HepG2 (cell line): ENCODE results near the gene OST4. TPM values are rescaled to one million over a fixed set of nuclear protein-coding genes. Genes with fewer than 3 reads are reported as not detected.

Source experiments
- ATAD3A ChIP-seq: sonication (generic); formaldehyde crosslinking; IDR thresholded peaks from 2 replicates; pipeline ENCODE4 v1.4.0; 2020; ENCODE audit warnings: missing genetic modification reagents
- GLI4 ChIP-seq: sonication (generic); formaldehyde crosslinking; IDR thresholded peaks from 2 replicates; pipeline ENCODE4 v1.5.1; 2020; ENCODE audit warnings: missing genetic modification reagents, mild to moderate bottlenecking, moderate library complexity, borderline replicate concordance
- IRF9 ChIP-seq: sonication (generic); formaldehyde crosslinking; IDR thresholded peaks from 2 replicates; pipeline ENCODE4 v1.8.0; 2022; ENCODE audit warnings: missing genetic modification reagents, mild to moderate bottlenecking, borderline replicate concordance
- KLF11 ChIP-seq: IDR thresholded peaks from 2 replicates; pipeline ENCODE4 v1.6.1; 2016; ENCODE audit warnings: missing compliant biosample characterization
- MIER3 ChIP-seq: IDR thresholded peaks from 2 replicates; pipeline ENCODE4 v1.6.1; 2016; ENCODE audit warnings: missing compliant biosample characterization, borderline replicate concordance
- PBX3 ChIP-seq: sonication (generic); formaldehyde crosslinking; IDR thresholded peaks from 2 replicates; pipeline ENCODE4 v1.8.1; 2023; ENCODE audit warnings: missing genetic modification reagents, inconsistent platforms, borderline replicate concordance
- PCBP1 ChIP-seq: fragments of 200-400 bp; formaldehyde crosslinking; IDR thresholded peaks from 2 replicates; pipeline ENCODE4 v1.6.1; 2017; ENCODE audit warnings: mild to moderate bottlenecking, low read depth, low read length, borderline replicate concordance
- PPARG ChIP-seq: conservative IDR thresholded peaks from 2 replicates; pipeline ENCODE4 v1.6.1; 2016; ENCODE audit warnings: missing biosample characterization, missing genetic modification reagents
- PTBP1 ChIP-seq: fragments of 200-400 bp; formaldehyde crosslinking; IDR thresholded peaks from 2 replicates; pipeline ENCODE4 v1.6.1; 2018; ENCODE audit warnings: low read length, low read depth; ENCODE audit not compliant: poor library complexity, severe bottlenecking
- RFX1 ChIP-seq: fragments of 450-650 bp; IDR thresholded peaks from 2 replicates; pipeline ENCODE4 v1.6.1; 2017
- SALL1 ChIP-seq: sonication (generic); formaldehyde crosslinking; IDR thresholded peaks from 2 replicates; pipeline ENCODE4 v1.8.0; 2022; ENCODE audit warnings: mild to moderate bottlenecking, missing genetic modification reagents
- SMARCE1 ChIP-seq: fragments of 450-650 bp; IDR thresholded peaks from 2 replicates; pipeline ENCODE4 v1.6.1; 2017; ENCODE audit warnings: borderline replicate concordance
- ZBTB1 ChIP-seq: sonication (generic); formaldehyde crosslinking; IDR thresholded peaks from 2 replicates; pipeline ENCODE4 v1.4.0; 2020; ENCODE audit warnings: missing genetic modification reagents, borderline replicate concordance
- ZBTB39 ChIP-seq: sonication (generic); formaldehyde crosslinking; IDR thresholded peaks from 2 replicates; pipeline ENCODE4 v1.5.0; 2020; ENCODE audit warnings: missing genetic modification reagents
- ZBTB44 ChIP-seq: sonication (generic); formaldehyde crosslinking; IDR thresholded peaks from 2 replicates; pipeline ENCODE4 v1.4.0; 2020; ENCODE audit warnings: missing genetic modification reagents
- ZNF773 ChIP-seq: sonication (generic); formaldehyde crosslinking; IDR thresholded peaks from 2 replicates; pipeline ENCODE4 v1.4.0; 2020; ENCODE audit warnings: missing genetic modification reagents, borderline replicate concordance
- polyA plus RNA-seq, 8 experiments: library from polyadenylated mRNA; depleted of rRNA in 3 of 8; stranded (reverse) in 7 of 8; unstranded in 1 of 8; fragments of >200 nt; fragmentation: Illumina TruSeq in 4 of 8; extraction: Trizol in 4 of 8; gene quantifications; 2 replicates each; pipeline versions ENCODE4 v1.2.1 to v1.2.3, GENCODE V29; 2011 to 2016; ENCODE audit warnings: low read depth in 4 of 8, missing spikeins in 1 of 8, mixed read lengths in 1 of 8; ENCODE audit not compliant: insufficient read depth in 1 of 8
- total RNA-seq, 5 experiments: library from RNA; depleted of rRNA; stranded (reverse); fragments of >200 nt; fragmentation: Illumina TruSeq; extraction: Trizol; gene quantifications; 2 replicates each; pipeline ENCODE4 v1.2.3, GENCODE V29; 2016; ENCODE audit warnings: low read depth in 1 of 5
- TF ChIP-seq, protein P1 (sequence below): sonication (generic); formaldehyde crosslinking; IDR thresholded peaks from 2 replicates; pipeline ENCODE4 v1.4.0; 2020; ENCODE audit warnings: missing genetic modification reagents, borderline replicate concordance
- TF ChIP-seq, protein P2 (sequence below): sonication (generic); formaldehyde crosslinking; IDR thresholded peaks from 2 replicates; pipeline ENCODE4 v1.5.0; 2020; ENCODE audit warnings: missing genetic modification reagents
- TF ChIP-seq, protein P3 (sequence below): IDR thresholded peaks from 2 replicates; pipeline ENCODE4 v1.6.1; 2012; ENCODE audit warnings: inconsistent platforms

The OST4 gene
- total and polyA plus RNA-seq, 2 of the 13 experiments (the other 11 are each of a cell fraction or from before 2014, with no cell fraction given) = 498 to 584 TPM

GRCh38 chr2:27071990-27072830 is 756 bp upstream of the OST4 start (continued):
- no peak for TF ChIP-seq ZBTB39 (CRISPR knock-in tag)
- no peak for TF ChIP-seq ATAD3A (CRISPR knock-in tag)
- TF ChIP-seq MIER3 (CRISPR knock-in tag) = no peak
- TF ChIP-seq KLF11 (CRISPR knock-in tag) = 0 out of 2 replicates have a peak, but pooled peaks have one; percentile 18
- no peak for TF ChIP-seq SALL1 (CRISPR knock-in tag)
- no peak; the same call in none of the 2 replicates for TF ChIP-seq IRF9 (CRISPR knock-in tag)
- no peak for TF ChIP-seq ZNF773 (CRISPR knock-in tag)
- TF ChIP-seq PBX3 (CRISPR knock-in tag) = no peak
- no peak for TF ChIP-seq PTBP1
- no peak for TF ChIP-seq RFX1
- TF ChIP-seq, protein P1, sequence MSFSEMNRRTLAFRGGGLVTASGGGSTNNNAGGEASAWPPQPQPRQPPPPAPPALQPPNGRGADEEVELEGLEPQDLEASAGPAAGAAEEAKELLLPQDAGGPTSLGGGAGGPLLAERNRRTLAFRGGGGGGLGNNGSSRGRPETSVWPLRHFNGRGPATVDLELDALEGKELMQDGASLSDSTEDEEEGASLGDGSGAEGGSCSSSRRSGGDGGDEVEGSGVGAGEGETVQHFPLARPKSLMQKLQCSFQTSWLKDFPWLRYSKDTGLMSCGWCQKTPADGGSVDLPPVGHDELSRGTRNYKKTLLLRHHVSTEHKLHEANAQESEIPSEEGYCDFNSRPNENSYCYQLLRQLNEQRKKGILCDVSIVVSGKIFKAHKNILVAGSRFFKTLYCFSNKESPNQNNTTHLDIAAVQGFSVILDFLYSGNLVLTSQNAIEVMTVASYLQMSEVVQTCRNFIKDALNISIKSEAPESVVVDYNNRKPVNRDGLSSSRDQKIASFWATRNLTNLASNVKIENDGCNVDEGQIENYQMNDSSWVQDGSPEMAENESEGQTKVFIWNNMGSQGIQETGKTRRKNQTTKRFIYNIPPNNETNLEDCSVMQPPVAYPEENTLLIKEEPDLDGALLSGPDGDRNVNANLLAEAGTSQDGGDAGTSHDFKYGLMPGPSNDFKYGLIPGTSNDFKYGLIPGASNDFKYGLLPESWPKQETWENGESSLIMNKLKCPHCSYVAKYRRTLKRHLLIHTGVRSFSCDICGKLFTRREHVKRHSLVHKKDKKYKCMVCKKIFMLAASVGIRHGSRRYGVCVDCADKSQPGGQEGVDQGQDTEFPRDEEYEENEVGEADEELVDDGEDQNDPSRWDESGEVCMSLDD (CRISPR knock-in tag) = no peak
- TF ChIP-seq PCBP1 = peak; percentile 70; the same call in 1 of the 2 replicates
- TF ChIP-seq PPARG = no peak
- TF ChIP-seq SMARCE1 = no peak
- TF ChIP-seq, protein P2, sequence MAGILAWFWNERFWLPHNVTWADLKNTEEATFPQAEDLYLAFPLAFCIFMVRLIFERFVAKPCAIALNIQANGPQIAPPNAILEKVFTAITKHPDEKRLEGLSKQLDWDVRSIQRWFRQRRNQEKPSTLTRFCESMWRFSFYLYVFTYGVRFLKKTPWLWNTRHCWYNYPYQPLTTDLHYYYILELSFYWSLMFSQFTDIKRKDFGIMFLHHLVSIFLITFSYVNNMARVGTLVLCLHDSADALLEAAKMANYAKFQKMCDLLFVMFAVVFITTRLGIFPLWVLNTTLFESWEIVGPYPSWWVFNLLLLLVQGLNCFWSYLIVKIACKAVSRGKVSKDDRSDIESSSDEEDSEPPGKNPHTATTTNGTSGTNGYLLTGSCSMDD = no peak
- TF ChIP-seq GLI4 (CRISPR knock-in tag) = 0 out of 2 replicates have a peak, but pooled peaks have one; percentile 80
- TF ChIP-seq, protein P3, sequence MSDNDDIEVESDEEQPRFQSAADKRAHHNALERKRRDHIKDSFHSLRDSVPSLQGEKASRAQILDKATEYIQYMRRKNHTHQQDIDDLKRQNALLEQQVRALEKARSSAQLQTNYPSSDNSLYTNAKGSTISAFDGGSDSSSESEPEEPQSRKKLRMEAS = no peak; the same call in 1 of the 2 replicates
- TF ChIP-seq ZBTB44 (CRISPR knock-in tag) = no peak
- TF ChIP-seq ZBTB1 = no peak
